ENCODE results near the gene SOWAHB.
"Not testable (repeated sequence)": the region's sequence is repeated elsewhere in the genome, so short reads cannot be mapped to it uniquely, and the experiment has no call there.

The SOWAHB gene

DNA sequence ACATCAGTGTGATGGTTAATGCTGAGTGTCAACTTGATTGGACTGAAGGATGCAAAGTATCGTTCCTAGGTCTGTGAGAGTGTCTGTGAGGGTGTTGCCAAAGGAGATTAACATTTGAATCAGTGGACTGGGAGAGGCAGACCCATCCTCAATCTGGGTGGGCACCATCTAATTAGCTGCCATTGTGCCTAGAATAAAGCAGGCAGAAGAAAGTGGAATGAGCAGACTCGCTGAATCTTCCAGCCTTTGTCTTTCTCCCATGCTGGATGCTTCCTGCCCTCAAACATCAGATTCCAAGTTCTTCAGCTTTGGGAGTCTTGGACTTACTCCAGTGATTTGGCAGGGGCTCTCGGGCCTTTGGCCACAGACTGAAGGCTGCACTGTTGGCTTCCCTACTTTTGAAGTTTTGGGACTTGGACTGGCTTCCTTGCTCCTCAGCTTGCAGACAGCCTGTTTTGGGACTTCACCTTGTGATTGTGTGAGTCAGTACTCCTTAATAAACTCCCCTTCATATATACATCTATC lies 19.2 kb downstream of the SOWAHB start:
- not testable (repeated sequence) for H3K4me3 Mint-ChIP-seq

DNA sequence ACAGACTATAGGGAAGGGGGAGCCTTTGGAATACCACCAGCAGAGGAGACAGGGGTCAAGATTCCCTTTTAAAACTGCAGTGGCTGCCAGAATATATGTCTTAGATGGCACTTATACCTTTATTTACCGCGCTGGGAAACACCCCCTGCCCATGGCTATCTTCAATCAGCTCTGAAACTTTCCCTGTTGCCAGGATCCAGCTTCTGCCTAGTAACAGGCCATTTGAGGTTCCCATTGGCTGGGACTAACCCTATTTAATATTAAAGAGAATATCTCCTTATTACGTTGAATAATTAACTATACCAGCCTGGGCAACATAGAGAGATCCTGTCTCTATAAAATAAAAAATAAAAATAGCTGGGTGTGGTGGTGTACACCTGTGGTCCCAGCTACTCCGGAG lies 23.8 kb downstream of the SOWAHB start:
- DNase-seq, result no peak
- Mint-ChIP-seq H3K27me3 (no peaks in the 10 kb centered on the region), H3K4me1 (no peaks in the 10 kb centered on the region), H3K4me3 (no peak overlapping the region), H3K9me3 (peaks cover 5 to 8% of the 10 kb centered on the region in 2 donors), H3K27ac (no peak overlapping the region)
- ATAC-seq, result no peak

More for the DNA sequence above, 19.2 kb downstream of the SOWAHB start:
- not testable (repeated sequence) for H3K9me3 Mint-ChIP-seq, H3K27me3 Mint-ChIP-seq, ATAC-seq, DNase-seq, H3K27ac Mint-ChIP-seq, H3K4me1 Mint-ChIP-seq

DNA sequence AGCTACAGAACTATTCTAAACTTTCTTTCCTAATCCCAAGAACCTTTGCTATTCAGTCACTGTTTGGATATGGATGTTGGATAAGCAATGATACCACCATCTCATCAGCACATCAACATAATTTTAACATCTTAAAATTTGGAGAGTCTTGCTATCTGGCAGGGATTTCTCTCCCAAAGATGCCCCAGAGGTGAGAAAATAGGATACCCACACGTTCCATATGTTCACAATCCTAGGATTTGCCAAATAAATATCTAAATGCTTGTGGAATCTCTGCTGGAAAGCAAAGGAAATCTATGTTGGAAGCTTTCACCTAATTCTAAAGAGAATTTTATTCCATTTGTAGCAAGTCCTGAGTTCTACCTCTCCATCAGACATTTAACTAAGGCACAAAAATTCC lies 24.4 kb downstream of the SOWAHB start:
- H3K4me3 Mint-ChIP-seq, result no peak overlapping the region
- ATAC-seq (no peak), DNase-seq (no peak)
- peaks cover 5 to 15% of the 10 kb centered on the region in 2 donors for H3K9me3 Mint-ChIP-seq
- peaks cover 5% of the 10 kb centered on the region for H3K4me1 Mint-ChIP-seq
- no peak overlapping the region for H3K27ac Mint-ChIP-seq
- H3K27me3 Mint-ChIP-seq, result no peaks in the 10 kb centered on the region

DNA sequence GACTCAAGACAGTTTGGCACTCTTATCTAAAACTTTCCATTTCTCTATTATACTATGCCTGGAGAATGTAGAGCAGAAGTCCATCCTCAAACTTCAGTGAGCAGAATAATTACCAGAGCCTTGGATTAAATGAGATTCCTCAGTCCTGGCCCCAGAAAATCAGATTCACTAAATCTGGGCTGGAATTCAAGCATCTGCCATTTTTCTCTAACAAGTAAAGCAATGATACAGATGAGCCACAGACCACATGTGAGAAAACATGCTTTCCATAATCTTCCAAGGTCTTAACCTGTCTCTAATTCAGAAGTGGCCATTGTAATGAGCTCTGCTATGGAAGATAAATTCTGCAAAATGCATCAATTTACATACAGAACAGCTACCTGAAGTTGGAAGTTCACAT lies 25.4 kb downstream of the SOWAHB start:
- H3K27ac Mint-ChIP-seq, result peak overlapping the region in 1 of 2 donors; percentile 25
- H3K4me3 Mint-ChIP-seq, result no peak overlapping the region
- peaks cover 8% of the 10 kb centered on the region for H3K4me1 Mint-ChIP-seq
- no peaks in the 10 kb centered on the region for H3K27me3 Mint-ChIP-seq
- ATAC-seq, result no peak
- peaks cover 5 to 18% of the 10 kb centered on the region in 2 donors for H3K9me3 Mint-ChIP-seq
- DNase-seq, result no peak

DNA sequence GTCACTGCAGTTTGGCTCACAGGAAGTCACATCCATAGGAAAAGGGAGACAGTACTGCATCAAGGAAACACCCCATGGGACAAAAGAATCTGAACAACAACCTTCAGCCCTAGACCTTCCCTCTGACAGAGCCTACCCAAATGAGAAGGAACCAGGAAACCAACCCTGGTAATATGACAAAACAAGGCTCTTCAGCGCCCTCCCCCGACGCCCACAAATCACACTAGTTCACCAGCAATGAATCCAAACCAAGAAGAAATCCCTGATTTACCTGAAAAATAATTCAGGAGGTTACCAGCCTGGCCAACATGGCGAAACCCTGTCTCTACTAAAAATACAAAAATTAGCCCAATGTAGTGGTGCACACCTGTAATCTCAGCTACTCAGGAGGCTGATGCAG lies 29.2 kb downstream of the SOWAHB start:
- ATAC-seq, H3K27me3 Mint-ChIP-seq, H3K4me3 Mint-ChIP-seq, H3K4me1 Mint-ChIP-seq, DNase-seq, H3K27ac Mint-ChIP-seq: not testable (repeated sequence)
- peaks cover 5 to 18% of the 10 kb centered on the region in 2 donors for H3K9me3 Mint-ChIP-seq

DNA sequence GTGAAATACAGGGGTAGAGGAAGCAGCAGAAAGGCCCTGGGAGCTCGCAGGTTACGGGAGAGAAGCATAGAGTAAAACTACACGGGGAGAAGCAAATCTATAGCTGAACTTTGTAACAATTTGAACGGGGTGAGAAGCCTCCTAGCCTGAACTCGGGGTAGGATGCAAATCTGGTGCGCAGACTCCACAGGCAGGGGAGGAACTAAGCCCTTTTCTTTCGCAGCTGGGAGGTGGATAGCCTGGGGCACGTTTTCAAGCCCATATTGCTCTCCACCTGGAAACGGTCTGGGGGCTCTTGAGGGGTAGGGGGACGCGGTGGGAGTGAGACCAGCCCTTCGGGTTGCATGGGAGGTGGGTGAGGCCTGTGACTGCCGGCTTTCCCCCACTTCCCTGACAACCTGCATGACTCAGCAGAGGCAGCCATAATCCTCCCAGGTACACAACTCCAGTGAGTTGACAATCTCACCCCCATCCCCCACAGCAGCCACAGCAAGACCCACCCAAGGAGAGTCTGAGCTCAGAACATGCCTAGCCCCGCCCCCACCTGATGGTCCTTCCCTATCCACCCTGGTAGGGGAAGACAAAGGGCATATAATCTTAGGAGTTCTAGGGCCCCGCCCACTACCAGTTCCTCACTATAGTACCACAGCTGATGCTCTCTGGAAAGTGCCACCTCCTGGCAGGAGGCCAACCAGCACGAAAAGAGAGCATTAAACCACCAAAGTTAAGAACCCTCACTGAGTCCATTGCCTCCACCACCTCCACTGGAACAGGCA lies 29.9 kb downstream of the SOWAHB start:
- peak overlapping the region in 1 of 2 donors; percentile 38 for H3K27ac Mint-ChIP-seq
- no peaks in the 10 kb centered on the region for H3K27me3 Mint-ChIP-seq
- DNase-seq, result no peak
- H3K4me1 Mint-ChIP-seq, result peaks cover 8% of the 10 kb centered on the region
- no peak overlapping the region for H3K4me3 Mint-ChIP-seq
- ATAC-seq, result no peak
- peaks cover 5 to 18% of the 10 kb centered on the region in 2 donors for H3K9me3 Mint-ChIP-seq

DNA sequence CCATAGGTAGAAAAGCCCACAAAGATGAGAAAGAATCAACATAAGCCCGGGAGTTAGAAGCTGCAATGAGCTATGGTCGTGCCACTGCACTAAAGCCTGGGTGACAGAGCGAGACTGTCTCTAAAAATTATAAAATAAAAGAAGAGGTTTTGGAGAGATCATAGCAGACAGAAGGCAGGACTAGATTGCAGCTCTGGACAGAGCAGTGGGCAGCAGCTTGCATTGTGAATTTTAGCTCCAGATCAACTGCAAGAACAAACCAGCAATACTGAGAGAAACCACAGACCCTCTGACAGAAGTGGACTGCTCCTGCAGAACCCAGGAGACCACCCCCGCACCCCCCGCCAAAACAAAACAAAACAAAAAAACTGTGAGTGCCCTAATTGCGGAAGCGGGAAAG lies 30.6 kb downstream of the SOWAHB start:
- Mint-ChIP-seq H3K27ac (no peak overlapping the region), H3K4me3 (no peak overlapping the region), H3K9me3 (peaks cover 5 to 18% of the 10 kb centered on the region in 2 donors), H3K27me3 (no peaks in the 10 kb centered on the region), H3K4me1 (peaks cover 8% of the 10 kb centered on the region)
- ATAC-seq, result no peak
- no peak for DNase-seq

DNA sequence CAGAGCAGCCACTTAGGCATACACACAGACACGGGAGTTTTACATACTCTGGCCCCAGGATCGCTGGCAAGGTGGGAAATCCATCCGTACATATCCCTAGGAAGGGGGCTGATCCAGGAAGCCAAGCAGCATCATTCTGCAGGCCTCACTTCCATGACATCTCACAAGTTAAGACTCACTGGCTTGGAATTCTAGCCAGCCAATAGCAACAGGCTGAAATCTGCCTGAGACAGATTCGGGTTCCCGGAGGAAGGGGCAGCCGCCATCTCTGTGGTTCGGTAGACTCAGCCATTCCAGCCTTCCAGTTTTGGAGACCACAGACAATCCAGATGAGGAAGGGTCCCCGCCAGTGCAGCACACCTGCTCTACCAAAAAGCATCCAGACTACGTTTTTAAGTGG lies 31.3 kb downstream of the SOWAHB start:
- no peak overlapping the region for H3K4me3 Mint-ChIP-seq
- H3K4me1 Mint-ChIP-seq, result peaks cover 8% of the 10 kb centered on the region
- peaks cover 5 to 18% of the 10 kb centered on the region in 2 donors for H3K9me3 Mint-ChIP-seq
- no peaks in the 10 kb centered on the region for H3K27me3 Mint-ChIP-seq
- ATAC-seq (no peak), DNase-seq (no peak)
- H3K27ac Mint-ChIP-seq, result no peak overlapping the region

DNA sequence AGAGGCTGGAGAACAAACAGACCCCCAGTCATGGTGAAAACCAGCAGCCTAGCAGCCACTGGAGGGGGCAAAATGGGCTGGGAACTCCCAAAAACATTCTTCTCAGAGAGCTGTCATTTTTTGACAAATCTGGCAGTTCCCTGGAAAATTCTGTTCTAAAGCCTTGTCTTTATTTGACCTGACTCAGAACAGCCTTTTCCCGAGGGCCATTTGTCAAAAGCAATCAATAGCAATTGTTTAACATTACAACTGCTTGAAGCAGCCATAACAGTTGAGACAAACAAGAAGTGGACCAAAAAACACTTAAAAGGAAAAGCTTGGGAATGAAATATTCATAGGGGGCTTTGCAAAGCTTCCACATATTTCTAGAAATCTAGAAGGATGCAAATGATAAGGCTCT lies 39.6 kb downstream of the SOWAHB start:
- Mint-ChIP-seq H3K27me3 (no peaks in the 10 kb centered on the region), H3K9me3 (no peaks in the 10 kb centered on the region), H3K27ac (peak overlapping the region in 1 of 2 donors; percentile 14), H3K4me1 (no peaks in the 10 kb centered on the region), H3K4me3 (no peak overlapping the region)
- no peak for ATAC-seq
- DNase-seq, result no peak

DNA sequence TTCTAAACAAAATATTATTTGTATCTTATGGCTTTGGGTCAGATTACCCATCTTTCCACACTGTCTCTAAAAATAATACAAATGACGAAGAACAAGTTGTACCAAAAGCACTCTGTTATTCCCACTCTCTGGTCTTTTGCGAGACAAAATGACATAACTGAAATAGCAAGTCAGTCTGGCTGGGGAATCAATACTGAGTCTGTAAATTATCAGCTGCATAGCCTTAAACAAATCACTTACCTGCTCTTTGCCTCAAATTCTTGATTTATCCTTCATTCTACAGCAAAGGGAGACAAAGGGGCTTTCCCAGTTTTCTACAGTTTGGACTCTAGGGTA lies 40.9 kb downstream of the SOWAHB start:
- H3K4me3 Mint-ChIP-seq, result no peak overlapping the region
- no peaks in the 10 kb centered on the region for H3K27me3 Mint-ChIP-seq
- no peaks in the 10 kb centered on the region for H3K4me1 Mint-ChIP-seq
- no peaks in the 10 kb centered on the region for H3K9me3 Mint-ChIP-seq
- ATAC-seq (no peak), DNase-seq (no peak)
- H3K27ac Mint-ChIP-seq, result no peak overlapping the region

DNA sequence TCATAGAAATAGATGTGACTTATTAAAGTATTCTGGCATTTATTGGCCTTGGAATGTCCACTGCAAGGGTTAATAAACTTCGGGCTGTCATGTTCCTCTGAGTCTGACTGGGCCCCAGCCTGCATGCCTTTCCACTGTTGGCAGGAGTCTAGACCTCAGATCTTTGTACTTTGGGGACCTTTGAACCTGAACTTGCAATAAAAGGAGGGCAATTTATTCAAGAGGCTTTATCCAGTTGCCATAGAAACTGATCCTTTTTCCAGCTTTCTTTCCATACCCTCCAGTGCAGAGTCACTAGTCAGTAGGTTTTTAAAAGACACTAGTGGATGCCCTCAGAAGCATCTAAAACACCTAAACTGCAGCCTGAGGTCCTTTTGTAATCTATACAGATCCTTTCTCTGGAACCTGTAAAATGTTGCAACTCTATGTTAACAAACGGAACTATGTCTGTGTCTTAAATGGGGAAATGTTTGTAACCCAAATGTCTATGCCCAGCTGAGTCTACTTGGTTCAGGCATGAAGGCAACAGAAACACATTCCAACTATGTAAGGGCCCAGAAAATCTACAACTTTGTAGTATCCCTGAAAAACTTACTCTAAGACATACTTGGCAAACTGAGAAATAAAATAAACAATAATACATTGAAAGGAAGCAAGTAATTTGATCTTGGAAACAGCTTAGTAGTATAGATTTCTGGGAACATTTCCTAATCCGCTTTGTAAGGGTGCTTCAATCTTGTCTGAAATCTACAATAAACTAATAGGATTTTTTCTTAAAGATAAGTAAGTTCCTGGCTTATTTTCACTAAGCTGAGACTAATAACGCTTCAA lies 41.5 kb downstream of the SOWAHB start:
- Mint-ChIP-seq H3K27me3 (no peaks in the 10 kb centered on the region), H3K27ac (no peak overlapping the region), H3K9me3 (no peaks in the 10 kb centered on the region), H3K4me1 (no peaks in the 10 kb centered on the region), H3K4me3 (no peak overlapping the region)
- DNase-seq (no peak), ATAC-seq (no peak)

DNA sequence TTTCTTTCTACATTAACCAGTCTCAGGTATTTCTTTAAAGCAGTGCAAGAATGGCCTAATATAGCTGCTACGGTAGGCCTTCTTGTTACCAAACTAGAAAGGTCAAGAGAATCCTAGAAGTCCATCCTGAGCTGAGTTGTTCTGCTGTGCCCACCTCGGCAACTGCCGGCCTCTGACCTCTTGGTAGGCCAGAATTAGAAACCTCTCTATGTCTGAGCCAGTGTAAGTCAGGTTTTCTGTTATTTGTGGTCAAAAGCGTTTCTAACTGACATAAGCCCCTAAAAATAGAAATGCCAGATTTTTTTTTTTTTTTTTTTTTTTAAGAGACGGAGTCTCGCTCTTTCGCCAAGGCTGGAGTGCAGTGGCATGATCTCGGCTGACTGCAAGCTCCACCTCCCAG lies 43.1 kb downstream of the SOWAHB start:
- DNase-seq (no peak), ATAC-seq (no peak)
- H3K27me3 Mint-ChIP-seq, result no peaks in the 10 kb centered on the region
- peak overlapping the region in 1 of 2 donors; percentile 71 for H3K27ac Mint-ChIP-seq
- no peak overlapping the region for H3K4me3 Mint-ChIP-seq
- no peaks in the 10 kb centered on the region for H3K9me3 Mint-ChIP-seq
- no peaks in the 10 kb centered on the region for H3K4me1 Mint-ChIP-seq

DNA sequence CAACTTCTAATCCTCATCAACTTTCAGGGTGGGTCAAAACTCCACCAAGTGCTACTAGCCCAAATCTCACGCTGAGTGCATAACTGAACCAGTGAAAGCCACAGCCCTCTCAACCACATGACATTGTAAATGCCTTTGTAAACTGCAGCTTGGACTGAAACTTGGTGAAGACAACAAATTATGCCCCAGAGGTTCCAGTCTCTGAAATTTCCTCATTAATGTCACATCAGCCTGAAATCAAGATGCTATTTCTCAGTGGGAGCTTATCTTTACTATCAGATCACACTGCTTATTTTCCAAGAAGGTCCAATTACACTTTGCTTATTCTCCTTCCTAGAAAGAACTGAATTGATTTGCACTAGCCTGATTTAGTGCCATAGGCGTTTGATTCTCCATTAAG lies 46.6 kb downstream of the SOWAHB start:
- ATAC-seq (no peak), DNase-seq (no peak)
- Mint-ChIP-seq H3K27ac (no peak overlapping the region), H3K9me3 (no peaks in the 10 kb centered on the region), H3K4me3 (no peak overlapping the region), H3K4me1 (no peaks in the 10 kb centered on the region), H3K27me3 (no peaks in the 10 kb centered on the region)

DNA sequence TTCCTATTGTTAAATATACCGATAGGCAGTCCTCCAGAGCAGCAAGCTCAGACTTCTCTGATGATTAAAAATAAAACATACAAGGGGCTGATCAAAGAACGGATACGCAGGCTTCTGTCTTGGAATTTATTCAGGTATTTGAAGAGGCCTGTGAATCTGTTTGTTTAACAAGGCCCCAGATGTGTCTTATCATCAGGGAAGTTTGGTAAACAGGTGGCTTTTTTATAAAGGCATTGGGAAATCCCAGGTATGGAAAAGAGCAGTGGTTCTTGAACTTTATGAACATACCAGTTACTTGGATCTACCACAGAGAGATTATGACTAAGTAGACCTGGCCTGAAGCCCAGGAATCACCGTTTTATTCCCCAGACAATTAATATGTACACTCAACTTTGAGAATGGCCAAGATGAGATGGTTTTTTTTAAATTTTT lies 47.9 kb downstream of the SOWAHB start:
- H3K27ac Mint-ChIP-seq, result no peak overlapping the region
- no peak overlapping the region for H3K4me3 Mint-ChIP-seq
- no peaks in the 10 kb centered on the region for H3K27me3 Mint-ChIP-seq
- H3K9me3 Mint-ChIP-seq, result no peaks in the 10 kb centered on the region
- no peaks in the 10 kb centered on the region for H3K4me1 Mint-ChIP-seq
- no peak for ATAC-seq
- DNase-seq, result no peak
